ENCODE data around the gene DCAF11. TPM values are rescaled to one million over a fixed set of nuclear protein-coding genes. Genes with fewer than 3 reads are reported as not detected.

DCAF11 gene
- total RNA-seq, 1 donor from 2014 or later, result 80.3 TPM

GRCh38 chr14:24160850-24161804 lies 46.5 kb downstream of the DCAF11 start, which contains the start of gene IRF9:
TSS of gene IRF9 (plus strand) at chr14:24161265. CDS start at chr14:24162145, 880 bp downstream.
- DNase-seq, result peak; percentile 98

GRCh38 chr14:24162093-24162492 lies 47.5 kb downstream of the DCAF11 start:
- no peak for DNase-seq

GRCh38 chr14:24164518-24164991 lies 50.0 kb downstream of the DCAF11 start:
- no peak for DNase-seq

GRCh38 chr14:24165785-24166184 lies 51.2 kb downstream of the DCAF11 start:
- no peak for DNase-seq

GRCh38 chr14:24167469-24168114 lies 53.0 kb downstream of the DCAF11 start:
- DNase-seq, result no peak

GRCh38 chr14:24171422-24172260 lies 57.1 kb downstream of the DCAF11 start, which contains the start of gene REC8:
TSS of gene REC8 (plus strand) at chr14:24172080. CDS start at chr14:24172553, 473 bp downstream.
- DNase-seq, result peak; percentile 95

- DNase-seq, result peak; percentile 33
These were observed 57.8 kb downstream of the DCAF11 start for GRCh38 chr14:24172261-24172860.

- DNase-seq, result peak; percentile 7
These were observed 58.3 kb downstream of the DCAF11 start for GRCh38 chr14:24172871-24173281.

Small RNA genes lying within 50 kb of the gene (small RNA-seq; reads per million reads assigned to genes)
- gene IRF9 (ENCODE audit: low replicate concordance) (not detected), gene RNA5SP383 (ENCODE audit: low replicate concordance) (0.05 reads per million)

Other genes with a start within 250 kb of the DCAF11 start
- gene DHRS4, start 161.0 kb upstream of the DCAF11 start, total RNA-seq, result 18.8 TPM
- gene DHRS4L2, start 125.8 kb upstream of the DCAF11 start, total RNA-seq, result 8.2 TPM
- 0.72 TPM for gene CARMIL3, start 62.8 kb upstream of the DCAF11 start, total RNA-seq
- gene CPNE6, start 43.2 kb upstream of the DCAF11 start, total RNA-seq, result not detected
- 2.9 TPM for gene PCK2, start 20.5 kb upstream of the DCAF11 start, total RNA-seq
- 2.4 TPM for gene NRL, start 172 bp downstream of the DCAF11 start, total RNA-seq
- 132 TPM for gene FITM1, start 15.9 kb downstream of the DCAF11 start, total RNA-seq
- gene PSME1, start 21.4 kb downstream of the DCAF11 start, total RNA-seq, result 73.5 TPM
- gene EMC9, start 26.8 kb downstream of the DCAF11 start, total RNA-seq, result 18.1 TPM
- gene PSME2, start 31.8 kb downstream of the DCAF11 start, total RNA-seq, result 35.5 TPM
- gene RNF31, start 32.7 kb downstream of the DCAF11 start, total RNA-seq, result 38.2 TPM
- 34.6 TPM for gene IRF9, start 46.5 kb downstream of the DCAF11 start, total RNA-seq
- 8.6 TPM for gene REC8, start 57.3 kb downstream of the DCAF11 start, total RNA-seq
- gene IPO4, start 74.0 kb downstream of the DCAF11 start, total RNA-seq, result 30.8 TPM
- gene TM9SF1, start 80.7 kb downstream of the DCAF11 start, total RNA-seq, result 52.9 TPM
- gene TSSK4, start 90.9 kb downstream of the DCAF11 start, total RNA-seq, result not detected
- gene CHMP4A, start 98.7 kb downstream of the DCAF11 start, total RNA-seq, result 47.6 TPM
- 12.9 TPM for gene MDP1, start 101.3 kb downstream of the DCAF11 start, total RNA-seq
- 77.0 TPM for gene NEDD8, start 117.6 kb downstream of the DCAF11 start, total RNA-seq
- 102 TPM for gene GMPR2, start 118.2 kb downstream of the DCAF11 start, total RNA-seq
- gene TINF2, start 127.8 kb downstream of the DCAF11 start, total RNA-seq, result 33.8 TPM
- 29.0 TPM for gene TGM1, start 148.4 kb downstream of the DCAF11 start, total RNA-seq
- gene RABGGTA, start 156.8 kb downstream of the DCAF11 start, total RNA-seq, result 16.5 TPM
- 13.0 TPM for gene DHRS1, start 185.0 kb downstream of the DCAF11 start, total RNA-seq
- 24.5 TPM for gene NOP9, start 185.1 kb downstream of the DCAF11 start, total RNA-seq
- 14.6 TPM for gene CIDEB, start 193.2 kb downstream of the DCAF11 start, total RNA-seq
- 19.3 TPM for gene LTB4R2, start 195.4 kb downstream of the DCAF11 start, total RNA-seq
- gene LTB4R, start 196.7 kb downstream of the DCAF11 start, total RNA-seq, result 8.8 TPM
- 16.7 TPM for gene ADCY4, start 220.3 kb downstream of the DCAF11 start, total RNA-seq
- gene RIPK3, start 225.2 kb downstream of the DCAF11 start, total RNA-seq, result 5.5 TPM